PC-9 (cell line): ENCODE measurements around the gene POMT1.

Experiments used
- EZH2 ChIP-seq: fragments of 200-600 bp; sonication (generic); IDR thresholded peaks from 2 replicates; pipeline ENCODE4 v1.8.0; 2017; ENCODE audit warnings: antibody characterized with exemption, low read depth
- TF ChIP-seq, protein P1 (sequence below): fragments of 200-600 bp; sonication (generic); conservative IDR thresholded peaks from 2 replicates; pipeline ENCODE4 v1.6.1; 2017; ENCODE audit warnings: mixed run types, antibody characterized with exemption, mild to moderate bottlenecking, moderate library complexity

DNA sequence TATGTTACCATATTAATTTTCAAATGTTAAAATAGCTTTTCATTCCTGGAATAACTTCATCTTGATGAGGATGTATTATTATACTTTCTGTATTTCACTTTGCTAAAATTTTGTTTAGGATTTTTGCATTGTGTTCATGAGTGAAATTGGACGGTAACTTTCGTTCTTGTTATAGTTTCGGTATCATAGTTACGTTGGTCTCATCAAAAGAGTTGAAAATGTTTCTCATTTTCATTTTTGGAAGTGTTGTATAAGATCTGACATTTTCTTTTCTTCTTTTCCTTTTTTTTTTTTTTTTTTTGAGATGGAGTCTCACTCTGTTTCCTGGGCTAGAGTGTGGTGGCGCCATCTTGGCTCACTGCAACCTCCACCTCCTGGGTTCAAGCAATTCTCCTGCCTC lies 62.7 kb downstream of the POMT1 start:
- TF ChIP-seq, protein P1, sequence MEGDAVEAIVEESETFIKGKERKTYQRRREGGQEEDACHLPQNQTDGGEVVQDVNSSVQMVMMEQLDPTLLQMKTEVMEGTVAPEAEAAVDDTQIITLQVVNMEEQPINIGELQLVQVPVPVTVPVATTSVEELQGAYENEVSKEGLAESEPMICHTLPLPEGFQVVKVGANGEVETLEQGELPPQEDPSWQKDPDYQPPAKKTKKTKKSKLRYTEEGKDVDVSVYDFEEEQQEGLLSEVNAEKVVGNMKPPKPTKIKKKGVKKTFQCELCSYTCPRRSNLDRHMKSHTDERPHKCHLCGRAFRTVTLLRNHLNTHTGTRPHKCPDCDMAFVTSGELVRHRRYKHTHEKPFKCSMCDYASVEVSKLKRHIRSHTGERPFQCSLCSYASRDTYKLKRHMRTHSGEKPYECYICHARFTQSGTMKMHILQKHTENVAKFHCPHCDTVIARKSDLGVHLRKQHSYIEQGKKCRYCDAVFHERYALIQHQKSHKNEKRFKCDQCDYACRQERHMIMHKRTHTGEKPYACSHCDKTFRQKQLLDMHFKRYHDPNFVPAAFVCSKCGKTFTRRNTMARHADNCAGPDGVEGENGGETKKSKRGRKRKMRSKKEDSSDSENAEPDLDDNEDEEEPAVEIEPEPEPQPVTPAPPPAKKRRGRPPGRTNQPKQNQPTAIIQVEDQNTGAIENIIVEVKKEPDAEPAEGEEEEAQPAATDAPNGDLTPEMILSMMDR = no peak
- TF ChIP-seq EZH2 = no peak
